ENCODE results near the gene NRF1. TPM values are rescaled to one million over a fixed set of nuclear protein-coding genes. Genes with fewer than 3 reads are reported as not detected.
"Not testable (repeated sequence)": the region's sequence is repeated elsewhere in the genome, so short reads cannot be mapped to it uniquely, and the experiment has no call there.

The NRF1 gene
- polyA plus RNA-seq, 3 donors from 2014 or later = 9.8 to 24.7 (median 12.7) TPM

DNA sequence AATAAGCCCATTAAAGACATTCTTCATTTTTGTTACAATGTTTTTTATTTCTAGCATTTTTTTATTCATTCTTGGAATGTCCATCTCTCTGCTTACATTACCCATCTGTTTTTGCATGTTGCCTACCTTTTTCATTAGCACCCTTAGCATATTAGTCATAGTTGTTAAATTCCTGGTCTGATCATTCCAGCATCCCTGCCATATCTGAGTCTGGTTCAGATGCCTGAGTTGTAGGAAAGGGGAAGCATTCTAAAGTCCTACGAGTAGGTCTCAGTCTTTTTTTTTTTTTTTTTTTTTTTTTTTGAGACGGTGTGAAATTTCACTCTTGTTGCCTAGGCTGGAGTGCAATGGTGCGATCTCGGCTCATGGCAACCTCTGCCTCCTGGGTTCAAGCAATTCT, 19.7 kb upstream of the NRF1 start:
- Mint-ChIP-seq H3K27ac (no peak overlapping the region), H3K36me3 (peaks cover 0 to 4% (median 0%) of the 10 kb centered on the region in 3 donors), H3K4me1 (peaks cover 5 to 6% of the 10 kb centered on the region in 2 donors), H3K9me3 (peaks cover 5 to 14% (median 8%) of the 10 kb centered on the region in 6 donors), H3K4me3 (no peak overlapping the region), H3K27me3 (ENCODE audit: low read depth in 3 of 3) (peaks cover 0 to 6% (median 0%) of the 10 kb centered on the region in 3 donors)
- DNase-seq = no peak

DNA sequence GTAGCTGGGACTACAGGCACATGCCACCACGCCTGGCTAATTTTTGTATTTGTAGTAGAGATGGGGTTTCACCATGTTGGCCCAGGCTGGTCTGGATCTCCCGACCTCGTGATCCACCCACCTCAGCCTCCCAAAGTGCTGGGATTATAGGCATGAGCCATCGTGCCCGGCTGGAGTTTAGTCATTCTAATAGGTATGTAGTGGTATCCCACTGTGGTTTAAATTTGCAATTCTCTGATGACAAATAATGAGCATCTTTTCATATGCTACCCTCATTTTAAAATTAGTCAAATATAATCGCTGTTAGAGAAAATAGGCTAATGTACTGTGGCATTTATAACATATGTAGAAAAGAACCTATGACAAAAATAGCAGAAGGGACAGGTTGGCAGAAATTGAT, 15.1 kb upstream of the NRF1 start:
- peaks cover 17 to 29% of the 10 kb centered on the region in 2 donors for H3K4me1 Mint-ChIP-seq
- not testable (repeated sequence) for H3K27me3 Mint-ChIP-seq (ENCODE audit: low read depth in 3 of 3); H3K27ac Mint-ChIP-seq; DNase-seq; H3K4me3 Mint-ChIP-seq; H3K9me3 Mint-ChIP-seq
- H3K36me3 Mint-ChIP-seq = peaks cover 0 to 11% (median 0%) of the 10 kb centered on the region in 3 donors

DNA sequence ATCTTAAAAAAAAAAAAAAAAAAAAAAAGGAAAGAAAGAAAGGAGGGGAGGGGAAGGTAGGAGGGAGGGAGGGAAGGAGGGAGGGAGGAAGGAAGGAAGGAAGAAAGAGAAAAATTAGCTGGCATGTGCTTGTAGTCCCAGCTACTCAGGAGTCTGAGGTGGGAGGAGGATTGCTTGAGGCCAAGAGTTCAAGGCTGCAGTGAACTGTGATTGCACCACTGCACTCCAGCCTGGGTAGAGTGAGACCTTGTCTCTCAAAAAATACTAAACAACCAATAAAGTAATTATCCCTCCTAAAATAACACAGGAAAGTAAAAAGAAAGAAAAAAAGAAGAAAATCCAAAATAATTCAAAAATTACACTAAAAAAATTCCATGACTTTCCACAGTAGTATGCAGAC, 13.8 kb upstream of the NRF1 start:
- peaks cover 0 to 4% (median 2%) of the 10 kb centered on the region in 3 donors for H3K27me3 Mint-ChIP-seq (ENCODE audit: low read depth in 3 of 3)
- peaks cover 0 to 11% (median 0%) of the 10 kb centered on the region in 3 donors for H3K36me3 Mint-ChIP-seq
- H3K27ac Mint-ChIP-seq = no peak overlapping the region
- no peak for DNase-seq
- H3K4me3 Mint-ChIP-seq = no peak overlapping the region
- no peaks in the 10 kb centered on the region for H3K9me3 Mint-ChIP-seq
- peaks cover 17 to 29% of the 10 kb centered on the region in 2 donors for H3K4me1 Mint-ChIP-seq

DNA sequence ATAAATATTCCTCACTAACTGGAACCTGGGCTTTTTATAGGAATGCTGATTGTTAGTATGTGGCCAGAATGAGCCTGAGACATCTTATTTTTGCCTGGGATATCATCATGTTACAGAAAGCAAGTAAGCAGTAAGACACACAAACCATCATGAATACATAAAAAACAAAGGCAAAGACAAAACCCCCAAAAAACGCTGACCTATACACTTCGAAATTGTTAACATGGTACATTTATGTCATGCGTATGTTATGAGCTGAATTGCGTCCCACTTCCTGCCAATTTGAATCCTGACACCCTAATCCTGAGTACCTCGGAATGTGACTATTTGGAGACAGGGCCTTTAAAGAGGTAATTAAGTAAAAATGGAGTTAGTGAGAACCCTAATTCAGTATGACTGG, 12.3 kb upstream of the NRF1 start:
- Mint-ChIP-seq H3K4me1 (peaks cover 21 to 34% of the 10 kb centered on the region in 2 donors), H3K27ac (no peak overlapping the region), H3K4me3 (no peak overlapping the region), H3K9me3 (no peaks in the 10 kb centered on the region), H3K27me3 (ENCODE audit: low read depth in 3 of 3) (peaks cover 0 to 4% (median 2%) of the 10 kb centered on the region in 3 donors), H3K36me3 (peaks cover 0 to 11% (median 0%) of the 10 kb centered on the region in 3 donors)
- no peak for DNase-seq

DNA sequence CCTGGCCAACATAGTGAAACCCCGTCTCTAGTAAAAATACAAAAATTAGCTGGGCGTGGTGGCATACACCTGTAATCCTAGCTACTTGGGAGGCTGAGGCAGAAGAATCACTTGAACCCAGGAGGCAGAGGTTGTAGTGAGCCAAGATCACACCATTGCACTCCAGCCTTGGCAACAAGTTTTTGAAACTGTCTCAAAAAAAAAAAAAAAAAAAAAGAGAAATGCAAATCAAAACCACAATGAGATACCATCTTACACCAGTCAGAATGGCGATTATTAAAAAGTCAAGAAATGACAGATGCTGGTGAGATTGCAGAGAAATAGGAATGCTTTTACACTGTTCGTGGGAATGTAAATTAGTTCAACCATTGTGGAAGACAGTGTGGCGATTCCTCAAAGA, 7.9 kb upstream of the NRF1 start:
- H3K9me3 Mint-ChIP-seq; H3K4me3 Mint-ChIP-seq; H3K36me3 Mint-ChIP-seq; H3K27ac Mint-ChIP-seq; DNase-seq; H3K27me3 Mint-ChIP-seq (ENCODE audit: low read depth in 3 of 3): not testable (repeated sequence)
- peaks cover 48 to 65% of the 10 kb centered on the region in 2 donors for H3K4me1 Mint-ChIP-seq

DNA sequence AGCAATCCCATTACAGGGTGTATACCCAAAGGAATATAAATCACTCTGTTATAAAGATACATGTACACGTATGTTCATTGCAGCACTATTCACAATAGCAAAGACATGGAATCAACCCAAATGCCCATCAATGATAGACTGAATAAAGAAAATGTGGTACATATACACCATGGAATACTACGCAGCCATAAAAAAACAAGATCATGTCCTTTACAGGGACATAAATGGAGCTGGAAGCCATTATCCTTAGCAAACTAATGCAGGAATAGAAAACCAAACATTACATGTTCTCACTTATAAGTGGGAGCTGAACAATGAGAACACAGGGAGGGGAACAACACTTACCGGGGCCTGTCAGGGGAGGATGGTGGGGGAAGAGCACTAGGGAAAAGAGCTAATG, 7.5 kb upstream of the NRF1 start:
- H3K9me3 Mint-ChIP-seq; H3K36me3 Mint-ChIP-seq; H3K4me3 Mint-ChIP-seq; H3K27me3 Mint-ChIP-seq (ENCODE audit: low read depth in 3 of 3); DNase-seq: not testable (repeated sequence)
- Mint-ChIP-seq H3K4me1 (peaks cover 52 to 67% of the 10 kb centered on the region in 2 donors), H3K27ac (peak overlapping the region in 1 of 6 donors; percentile 9)

DNA sequence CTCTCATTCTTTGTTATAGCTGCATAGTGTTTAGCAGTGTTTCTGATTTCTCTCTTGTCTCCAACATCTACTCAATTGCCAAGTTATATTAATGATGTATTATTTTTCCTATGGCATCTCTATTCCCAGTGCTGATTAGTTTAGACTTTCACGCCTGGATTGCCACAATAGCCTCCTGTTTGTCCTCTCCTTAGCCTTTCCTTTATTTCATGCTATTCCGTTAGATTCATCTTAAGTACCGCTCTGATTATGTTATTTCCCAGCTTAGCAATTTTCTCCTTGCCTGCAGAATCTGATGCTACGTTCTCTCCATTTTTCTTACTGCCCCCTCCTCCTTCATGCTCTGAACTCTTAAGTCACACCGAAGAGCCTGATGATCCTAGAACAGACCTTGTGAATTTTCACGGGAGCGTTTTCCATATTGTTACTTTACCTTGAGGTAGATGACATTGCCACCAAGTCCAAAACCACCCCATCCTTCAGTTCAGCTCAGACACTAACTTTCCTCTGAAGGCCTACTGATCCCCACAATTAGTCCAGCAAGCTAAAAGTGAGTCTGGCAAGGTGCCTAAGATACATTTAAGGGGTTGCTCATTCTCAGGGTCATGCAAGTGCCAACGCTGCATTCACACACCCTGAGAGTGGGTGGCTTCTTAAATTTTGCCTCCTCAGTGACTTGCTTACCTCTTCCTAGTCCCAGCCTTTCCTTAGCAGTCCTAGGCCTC, 6.6 kb upstream of the NRF1 start:
- no peak for DNase-seq
- Mint-ChIP-seq H3K4me1 (peaks cover 56 to 67% of the 10 kb centered on the region in 2 donors), H3K36me3 (peaks cover 0 to 7% (median 0%) of the 10 kb centered on the region in 3 donors), H3K4me3 (no peak overlapping the region), H3K9me3 (no peaks in the 10 kb centered on the region), H3K27ac (peak overlapping the region in 3 of 6 donors; percentile 5 to 74 (median 71)), H3K27me3 (ENCODE audit: low read depth in 3 of 3) (peaks cover 0 to 5% (median 2%) of the 10 kb centered on the region in 3 donors)

DNA sequence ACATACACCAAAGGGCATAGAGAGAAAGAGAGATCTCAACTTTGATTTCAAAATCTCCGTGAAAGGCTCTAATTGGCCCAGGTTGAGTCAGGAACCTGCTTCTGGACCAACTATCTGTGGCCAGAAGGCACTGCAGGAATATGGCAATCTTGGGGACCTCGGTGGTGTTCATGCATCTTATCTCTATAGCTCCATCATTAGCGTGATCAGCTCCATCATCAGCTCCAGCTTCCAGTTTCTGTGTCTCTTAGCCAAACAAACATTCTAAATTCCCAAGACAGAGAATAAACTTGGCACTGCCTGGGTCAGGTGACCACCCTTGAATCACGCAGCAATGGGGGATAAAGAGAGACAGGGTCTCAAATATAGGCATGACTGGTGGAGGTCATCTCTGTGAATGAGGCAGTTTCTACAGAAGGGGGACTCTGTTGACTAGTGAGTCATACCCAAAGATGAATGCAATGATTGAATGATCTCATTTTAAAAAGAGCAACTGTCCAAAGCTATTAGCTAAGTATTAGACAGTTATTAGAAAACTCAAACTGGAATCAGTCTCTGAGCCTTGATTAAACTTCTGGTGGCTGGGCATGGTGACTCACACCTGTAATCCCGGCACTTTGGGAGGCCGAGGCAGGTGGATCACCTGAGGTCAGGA, 5.4 kb upstream of the NRF1 start:
- Mint-ChIP-seq H3K4me1 (peaks cover 58 to 68% of the 10 kb centered on the region in 2 donors), H3K9me3 (no peaks in the 10 kb centered on the region), H3K36me3 (no peaks in the 10 kb centered on the region), H3K4me3 (no peak overlapping the region), H3K27me3 (ENCODE audit: low read depth in 3 of 3) (peaks cover 2 to 4% (median 3%) of the 10 kb centered on the region in 3 donors), H3K27ac (peak overlapping the region in 5 of 6 donors; percentile 22 to 87 (median 67))
- DNase-seq = no peak

DNA sequence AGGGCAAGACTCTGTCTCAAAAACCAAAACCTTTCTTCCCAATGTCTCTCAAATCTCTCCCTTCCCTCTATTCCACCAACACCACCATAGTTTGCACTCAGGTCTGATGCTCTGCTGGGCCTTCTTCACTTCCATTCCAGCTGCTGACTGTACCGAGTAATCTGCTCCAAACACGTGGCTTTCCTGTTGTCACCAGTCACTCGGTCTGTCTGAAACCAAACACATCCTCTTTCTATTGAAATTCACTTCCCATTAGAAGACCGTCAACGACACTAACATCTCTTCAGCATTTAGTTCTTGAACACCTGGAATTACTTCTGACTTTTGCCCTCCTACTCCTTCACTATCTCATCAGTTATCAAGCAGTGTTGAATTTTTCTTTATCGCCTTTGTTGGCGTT, 4.7 kb upstream of the NRF1 start:
- Mint-ChIP-seq H3K4me1 (peaks cover 58 to 69% of the 10 kb centered on the region in 2 donors), H3K36me3 (no peaks in the 10 kb centered on the region)
- no peak for DNase-seq

DNA sequence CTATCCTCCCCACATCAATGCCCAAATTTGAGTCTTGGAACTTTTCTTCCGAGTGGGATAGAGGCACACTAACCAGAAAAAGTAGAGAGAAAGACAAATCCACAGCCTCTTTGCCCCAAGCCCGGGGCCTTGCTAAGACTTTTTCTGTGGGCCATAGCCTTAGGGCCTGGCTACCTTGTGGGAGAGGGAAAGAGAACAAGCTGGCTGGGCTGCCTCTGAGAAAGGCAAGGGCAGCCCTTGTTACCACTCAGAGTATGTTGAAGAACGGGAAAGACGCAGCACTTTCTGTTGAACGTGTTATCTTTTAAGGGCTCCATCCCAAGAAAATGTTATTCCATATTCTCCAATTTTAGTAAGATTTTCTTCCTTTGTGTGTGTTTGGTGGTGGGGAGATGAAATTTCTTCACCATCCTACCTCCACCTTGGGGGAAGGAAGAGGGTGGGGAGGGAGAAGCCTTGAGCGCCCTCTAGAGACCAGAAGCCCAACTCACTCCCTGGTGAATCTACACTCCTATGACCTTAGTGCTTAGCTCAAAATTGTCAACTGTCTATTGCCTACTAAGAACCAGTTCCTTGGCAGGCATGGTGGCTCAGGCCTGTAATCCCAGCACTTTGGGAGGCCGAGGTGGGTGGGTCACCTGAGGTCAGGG, 3.9 kb upstream of the NRF1 start:
- no peak overlapping the region for H3K4me3 Mint-ChIP-seq
- peaks cover 62 to 73% of the 10 kb centered on the region in 2 donors for H3K4me1 Mint-ChIP-seq
- no peaks in the 10 kb centered on the region for H3K9me3 Mint-ChIP-seq
- peaks cover 5 to 11% (median 7%) of the 10 kb centered on the region in 3 donors for H3K27me3 Mint-ChIP-seq (ENCODE audit: low read depth in 3 of 3)
- peak overlapping the region in 3 of 6 donors; percentile 12 to 89 (median 54) for H3K27ac Mint-ChIP-seq
- DNase-seq = peak; percentile 40 to 58 (median 44)
- no peaks in the 10 kb centered on the region for H3K36me3 Mint-ChIP-seq

More for the DNA sequence above, 4.7 kb upstream of the NRF1 start:
- Mint-ChIP-seq H3K9me3 (no peaks in the 10 kb centered on the region), H3K4me3 (peak overlapping the region in 1 of 5 donors; percentile 58), H3K27me3 (ENCODE audit: low read depth in 3 of 3) (peaks cover 2 to 7% (median 3%) of the 10 kb centered on the region in 3 donors), H3K27ac (peak overlapping the region; percentile 54 to 96 (median 88))

DNA sequence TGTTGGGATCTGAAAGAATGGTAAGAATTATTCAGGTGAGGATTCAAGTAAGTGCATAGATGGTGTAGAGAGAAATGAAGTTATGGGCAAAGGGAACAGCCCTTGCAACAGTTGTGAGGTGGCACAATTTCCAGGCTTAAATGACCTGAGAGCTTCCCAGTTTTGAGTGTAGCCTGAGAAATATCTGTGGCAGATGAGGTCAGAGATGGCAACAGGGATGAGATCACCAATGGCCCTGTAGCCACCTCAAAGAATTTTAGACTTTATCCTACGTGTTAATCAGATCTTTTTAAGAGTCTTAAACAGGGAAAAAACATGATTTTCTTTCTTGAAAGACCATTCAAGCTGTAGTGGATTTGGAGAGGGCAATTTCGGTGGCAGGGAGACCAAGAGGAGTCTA, 1.9 kb upstream of the NRF1 start:
- Mint-ChIP-seq H3K9me3 (no peaks in the 10 kb centered on the region), H3K27ac (peak overlapping the region; percentile 67 to 97 (median 92)), H3K4me1 (peaks cover 74 to 87% of the 10 kb centered on the region in 2 donors), H3K27me3 (ENCODE audit: low read depth in 3 of 3) (peaks cover 7 to 13% (median 11%) of the 10 kb centered on the region in 3 donors), H3K36me3 (no peaks in the 10 kb centered on the region), H3K4me3 (peak overlapping the region; percentile 89 to 99 (median 94))
- DNase-seq = no peak

DNA sequence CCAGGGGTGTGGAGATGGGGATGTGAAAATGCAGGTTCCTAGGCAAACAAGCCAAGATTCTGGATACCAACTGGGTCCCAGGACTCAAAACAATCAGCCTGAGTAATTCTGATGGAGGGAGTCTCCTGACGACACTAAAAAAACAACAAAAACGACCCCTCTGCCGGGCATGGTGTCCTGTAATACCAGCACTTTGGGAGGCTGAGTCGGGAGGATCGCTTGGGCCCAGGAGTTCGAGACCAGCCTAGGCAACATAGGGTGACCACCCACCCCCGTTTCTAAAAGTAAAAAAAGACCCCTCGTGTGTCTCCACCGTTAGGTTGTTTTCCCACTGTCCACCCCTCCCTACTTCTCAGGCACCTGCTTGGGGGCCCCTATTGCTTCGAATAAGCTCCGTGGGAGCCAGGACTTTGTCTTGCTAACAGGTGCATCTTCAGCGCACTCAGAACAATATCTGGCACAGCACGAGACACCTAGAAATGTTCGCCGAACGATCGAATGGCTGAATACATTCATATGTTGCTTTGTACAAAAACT, 743 bp upstream of the NRF1 start:
- Mint-ChIP-seq H3K9me3 (no peaks in the 10 kb centered on the region), H3K36me3 (no peaks in the 10 kb centered on the region), H3K4me1 (peaks cover 78 to 87% of the 10 kb centered on the region in 2 donors), H3K27ac (peak overlapping the region; percentile 90 to 97 (median 94)), H3K4me3 (peak overlapping the region; percentile 89 to 99 (median 94)), H3K27me3 (ENCODE audit: low read depth in 3 of 3) (peaks cover 7 to 13% (median 11%) of the 10 kb centered on the region in 3 donors)
- peak in 1 of 3 donors; percentile 19 for DNase-seq

DNA sequence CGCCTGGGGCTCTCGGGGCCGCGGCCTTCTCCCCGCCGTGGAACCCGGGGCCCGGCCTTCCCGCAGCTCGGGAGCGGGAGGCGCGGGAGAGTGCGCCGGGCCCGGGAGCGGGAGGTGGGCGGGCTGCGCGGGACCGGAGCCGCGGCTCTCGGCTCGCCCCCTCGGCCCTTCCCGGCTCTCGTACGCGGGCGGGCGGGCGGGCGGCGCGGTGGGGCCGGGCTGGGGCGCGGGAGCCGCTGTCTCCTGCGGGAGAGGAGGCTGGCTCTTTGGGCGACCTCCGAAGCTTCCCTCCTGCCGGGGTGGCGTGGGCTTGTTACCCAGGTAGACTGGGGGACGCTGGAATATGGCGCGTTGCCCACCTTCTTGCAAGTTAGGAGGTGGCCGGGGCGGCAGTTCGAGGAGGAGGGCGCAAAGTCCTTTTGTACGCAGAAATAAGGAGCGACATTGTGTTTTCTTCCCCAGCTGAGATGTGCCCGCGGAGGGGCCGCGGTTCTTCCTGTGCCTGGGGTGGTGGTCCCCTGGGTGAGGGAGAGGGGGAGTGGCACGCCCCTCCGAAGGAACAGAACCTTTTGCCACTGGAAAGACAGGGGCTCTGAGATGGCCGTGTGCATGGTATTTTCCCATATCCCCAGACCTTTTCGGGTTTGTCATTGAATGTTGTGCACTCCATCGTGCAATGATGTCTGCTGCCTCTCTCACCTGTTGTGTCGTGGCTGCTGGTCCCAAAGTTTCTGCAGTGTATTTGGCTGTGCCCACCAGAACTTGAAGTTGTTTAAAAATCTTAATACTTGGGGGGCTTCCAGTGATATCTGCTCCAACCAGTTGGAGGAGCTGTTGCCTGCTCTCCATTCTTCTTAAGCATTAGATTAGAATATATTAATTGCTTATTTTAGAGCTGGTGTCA, 844 bp downstream of the NRF1 start:
- peaks cover 7 to 13% (median 11%) of the 10 kb centered on the region in 3 donors for H3K27me3 Mint-ChIP-seq (ENCODE audit: low read depth in 3 of 3)
- no peaks in the 10 kb centered on the region for H3K36me3 Mint-ChIP-seq
- peak overlapping the region; percentile 92 to 99 (median 97) for H3K27ac Mint-ChIP-seq
- H3K4me3 Mint-ChIP-seq = peak overlapping the region; percentile 94 to 98 (median 98)
- peak; percentile 17 to 37 (median 28) for DNase-seq
- no peaks in the 10 kb centered on the region for H3K9me3 Mint-ChIP-seq
- peaks cover 75 to 86% of the 10 kb centered on the region in 2 donors for H3K4me1 Mint-ChIP-seq

Measured in immature natural killer cell (primary cell).